Islet of Langerhans (tissue), 1 donor: ENCODE measurements around the gene TYROBP.
"Not testable (repeated sequence)": the region's sequence is repeated elsewhere in the genome, so short reads cannot be mapped to it uniquely, and the experiment has no call there.

Experiments
- FAIRE-seq: peaks from one replicate; lab custom pipeline; 2011; peaks lifted over from hg19 to GRCh38; lab: Jason Lieb, UNC

Gene TYROBP

DNA sequence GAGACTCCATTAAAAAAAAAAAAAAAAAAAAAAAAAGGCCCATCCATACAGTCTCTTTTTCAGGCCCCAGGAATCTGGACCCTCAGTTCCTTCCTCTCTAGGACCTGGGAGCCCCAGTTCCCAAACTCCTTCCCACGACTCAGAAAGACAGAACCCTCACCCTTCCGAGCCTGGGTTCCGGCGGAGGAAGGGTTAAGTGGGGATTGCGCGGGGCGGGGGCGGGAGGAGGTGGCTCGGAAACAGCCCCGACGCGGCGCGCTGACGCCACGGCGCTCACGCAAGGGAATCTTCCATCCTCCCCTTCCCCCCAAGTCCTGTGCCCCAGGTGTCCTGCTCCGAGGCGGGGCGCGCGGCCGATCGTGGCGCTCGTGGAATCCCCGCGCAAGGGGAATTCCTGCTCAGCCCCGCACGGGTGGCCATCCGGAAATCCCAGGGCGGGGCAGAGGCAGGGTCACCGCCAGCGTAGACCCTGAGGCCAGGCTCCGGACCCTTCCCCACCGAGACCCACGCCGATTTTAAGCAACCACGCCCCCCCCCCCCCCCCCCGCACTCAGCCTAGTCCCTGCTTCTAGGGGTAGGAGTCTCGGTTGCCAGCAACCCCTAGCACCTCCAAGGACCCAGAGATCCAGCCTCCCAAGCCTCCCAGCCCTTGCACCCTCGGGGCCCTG, 8.4 kb downstream of the TYROBP start:
- FAIRE-seq, result no peak

DNA sequence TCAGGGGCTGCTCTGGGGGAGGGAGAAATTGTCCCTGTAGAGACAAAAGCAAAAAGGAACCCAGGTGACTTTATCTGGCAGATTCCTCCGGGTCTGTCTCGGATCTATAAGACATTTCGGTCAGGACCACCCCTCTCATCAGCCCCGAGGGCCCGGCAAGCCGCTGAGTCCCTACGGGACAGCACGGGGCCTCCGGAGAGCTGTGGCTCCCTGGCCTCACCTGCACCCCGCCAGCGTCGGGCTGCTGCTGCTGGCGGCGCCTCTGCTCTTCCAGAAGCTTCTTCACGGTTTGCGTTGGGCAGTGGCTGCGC, 9.6 kb downstream of the TYROBP start:
- no peak for FAIRE-seq

DNA sequence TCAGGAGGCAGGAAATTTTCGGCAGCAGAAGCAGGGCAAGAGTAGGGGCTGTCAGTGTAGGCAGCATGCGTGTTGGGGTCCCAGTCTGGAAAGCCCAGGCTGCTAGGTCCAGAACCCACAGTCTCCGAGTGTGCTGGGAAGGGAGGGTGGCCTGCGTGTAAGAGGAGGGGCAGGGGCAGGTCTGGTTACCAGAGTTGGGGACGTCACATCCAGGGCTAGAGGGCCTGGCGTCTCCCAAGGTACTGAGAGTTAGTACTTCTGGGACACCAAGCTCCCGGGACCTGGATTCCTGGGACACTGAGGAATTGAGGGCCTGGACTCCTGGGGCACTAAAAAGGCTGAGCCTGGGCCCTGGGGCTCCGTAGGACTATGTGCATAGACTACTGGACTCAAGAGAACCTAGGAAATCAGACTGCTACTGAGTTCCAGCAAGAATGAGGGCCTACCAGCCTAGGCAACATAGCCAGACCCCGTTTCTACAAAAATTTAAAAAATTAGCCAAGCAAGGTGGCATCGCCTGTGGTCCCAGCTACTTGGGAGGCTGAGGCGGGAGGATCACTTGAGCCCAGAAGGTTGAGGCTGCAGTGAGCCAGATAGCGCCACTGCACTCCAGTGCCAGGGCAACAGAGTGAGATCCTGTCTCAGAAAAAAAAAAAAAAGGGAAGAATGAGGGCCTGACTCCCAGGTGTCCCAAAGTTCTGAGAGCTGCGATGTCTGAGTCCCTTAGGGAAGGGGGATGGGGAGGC, 10.2 kb downstream of the TYROBP start:
- no peak for FAIRE-seq

DNA sequence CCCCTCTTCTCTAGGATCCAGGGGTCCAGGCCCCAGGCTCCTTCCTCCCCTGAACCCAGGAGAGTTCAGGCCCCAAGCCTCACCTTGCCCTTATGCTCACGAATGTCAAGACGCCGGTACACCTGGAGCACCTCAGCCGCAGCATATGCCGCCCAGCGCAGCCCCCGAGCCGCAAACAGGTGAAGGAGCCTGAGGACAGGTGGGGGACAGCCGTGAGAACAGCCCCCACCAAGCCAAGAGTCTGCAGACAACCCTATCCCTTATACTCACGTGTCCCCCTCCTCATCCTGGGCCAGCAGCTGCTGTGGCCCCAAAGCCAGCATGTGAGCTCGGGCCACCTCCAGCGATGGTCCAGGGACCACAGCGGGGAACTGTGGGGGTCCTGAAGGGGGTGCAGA, 11.5 kb downstream of the TYROBP start:
- FAIRE-seq, result no peak

DNA sequence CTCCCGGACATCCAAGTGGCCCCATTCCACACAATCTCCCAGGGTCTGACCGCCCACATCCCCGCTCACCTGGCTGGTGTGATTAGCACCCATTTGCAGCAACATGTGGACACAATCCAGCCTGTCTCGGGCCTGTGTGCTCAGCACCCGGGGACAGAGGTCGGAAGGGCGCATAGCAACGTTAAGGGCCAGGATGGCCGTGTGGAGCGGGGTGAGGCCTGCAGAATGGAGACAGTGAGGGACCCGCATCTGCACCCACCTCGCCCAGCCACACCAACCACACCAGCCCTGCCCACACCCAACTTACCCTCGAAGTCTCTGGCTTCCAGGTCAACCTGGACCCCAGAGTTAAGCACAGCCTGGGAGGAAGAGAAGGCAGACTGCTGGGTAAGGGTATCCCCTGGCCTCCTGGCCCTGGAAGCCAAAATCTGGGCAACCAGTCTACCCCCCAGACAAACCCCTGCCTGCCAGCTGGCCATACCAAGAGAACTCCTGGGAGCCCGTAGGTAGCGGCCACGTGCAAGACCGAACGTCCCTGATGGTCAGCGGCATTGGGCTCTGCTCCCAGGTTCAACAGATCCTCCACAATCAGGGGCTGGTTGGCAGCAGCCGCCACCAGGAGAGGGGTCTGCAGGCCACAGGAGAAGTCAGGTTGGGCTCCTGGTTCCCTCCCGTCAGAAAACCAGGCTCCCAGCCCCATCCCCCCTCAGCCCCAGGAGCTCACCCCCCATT, 12.0 kb downstream of the TYROBP start:
- FAIRE-seq, result no peak

DNA sequence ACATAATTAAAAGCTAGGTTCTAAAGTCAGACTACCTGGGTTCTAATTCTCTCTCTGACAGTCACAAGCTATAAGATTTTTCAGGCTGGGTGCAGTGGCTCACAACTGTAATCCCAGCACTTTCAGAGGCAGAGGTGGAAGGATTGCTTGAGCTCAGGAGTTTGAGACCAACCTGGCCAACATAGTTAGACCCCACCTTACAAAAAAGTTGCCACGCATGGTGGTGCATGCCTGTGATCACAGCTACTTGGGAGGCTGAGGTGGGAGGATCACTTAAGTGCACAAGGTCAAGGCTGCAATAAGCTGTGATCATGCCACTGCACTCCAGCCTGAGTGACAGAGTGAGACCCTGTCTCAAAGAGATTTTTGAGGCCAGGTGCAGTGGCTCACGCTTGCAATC, 13.8 kb downstream of the TYROBP start:
- no peak for FAIRE-seq

DNA sequence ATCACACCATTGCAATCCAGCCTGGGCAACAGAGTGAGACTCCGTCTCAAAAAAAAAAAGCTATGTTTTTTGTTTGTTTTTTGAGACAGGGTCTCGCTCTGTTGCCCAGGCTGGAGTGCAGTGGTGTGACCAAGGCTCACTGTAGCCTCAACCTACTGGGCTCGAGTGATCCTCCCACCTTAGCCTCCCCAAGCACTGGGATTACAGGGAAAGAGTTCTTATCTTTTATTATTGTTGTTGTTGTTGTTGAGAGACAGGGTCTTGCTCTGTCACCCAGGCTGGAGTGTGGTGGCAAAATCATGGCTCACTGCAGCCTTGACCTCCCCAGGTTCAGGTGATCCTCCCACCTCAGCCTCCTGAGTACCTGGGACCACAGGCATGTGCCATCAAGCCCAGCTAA, 16.3 kb downstream of the TYROBP start:
- FAIRE-seq, result not testable (repeated sequence)

DNA sequence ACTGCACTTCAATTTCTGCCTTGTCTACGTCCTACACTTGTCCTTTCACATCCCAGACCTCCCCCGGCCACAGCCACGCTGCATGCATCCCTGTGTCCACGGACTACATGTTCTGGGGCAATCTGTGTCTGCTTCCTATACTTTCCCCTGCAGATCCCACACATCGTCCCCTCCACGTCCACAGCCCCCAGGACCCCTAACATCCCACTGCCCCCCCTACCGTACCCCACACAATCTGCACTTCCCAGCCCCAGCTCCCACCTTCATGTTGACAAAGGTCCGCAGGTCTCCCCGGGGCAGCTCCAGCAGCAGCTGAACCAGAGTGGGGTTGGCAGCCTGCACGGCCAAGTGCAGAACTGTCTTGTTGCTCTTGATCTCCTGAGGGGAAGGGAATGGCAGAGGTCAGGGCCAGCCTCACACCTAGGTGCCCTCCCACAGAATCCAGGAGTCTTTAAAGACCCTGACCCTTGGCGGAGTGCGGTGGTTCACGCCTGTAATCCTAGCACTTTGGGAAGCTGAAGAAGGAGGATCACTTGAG, 17.9 kb downstream of the TYROBP start:
- no peak for FAIRE-seq

DNA sequence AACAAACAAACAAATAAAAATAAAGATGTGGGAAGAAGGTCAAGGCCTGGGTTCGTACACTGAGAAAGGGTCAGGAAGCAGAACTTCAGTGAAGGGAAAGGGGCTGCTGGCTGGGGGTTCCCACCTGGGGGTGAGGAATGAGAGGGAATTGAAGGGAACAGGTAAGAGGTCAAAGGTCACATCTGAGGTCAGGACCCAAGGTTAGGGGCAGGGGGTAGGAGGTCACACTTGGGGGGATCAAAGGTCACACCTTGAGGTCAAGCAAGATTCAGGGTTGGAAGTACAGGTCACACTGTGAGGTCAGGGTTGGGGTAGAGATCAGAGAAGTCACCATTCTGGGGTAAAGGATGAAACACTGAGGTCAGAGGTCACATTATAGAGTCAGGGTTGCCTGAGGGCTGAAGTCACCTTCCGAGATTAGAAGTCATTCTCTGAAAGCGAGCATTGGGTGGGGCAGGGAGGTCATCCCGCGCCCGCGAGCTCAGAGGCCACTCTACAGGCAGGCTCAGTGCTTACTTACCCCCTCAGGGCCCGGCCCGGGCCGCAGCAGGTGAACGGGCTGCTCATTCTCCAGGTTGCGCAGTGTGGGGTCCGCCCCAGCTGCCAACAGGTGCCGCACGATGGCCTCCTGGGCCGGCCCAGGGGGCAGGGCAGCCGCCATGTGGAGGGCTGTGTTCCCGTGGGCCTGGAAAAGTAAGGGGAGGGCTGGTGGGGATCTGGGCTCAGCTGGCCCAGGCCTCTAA, 18.6 kb downstream of the TYROBP start:
- FAIRE-seq, result no peak

DNA sequence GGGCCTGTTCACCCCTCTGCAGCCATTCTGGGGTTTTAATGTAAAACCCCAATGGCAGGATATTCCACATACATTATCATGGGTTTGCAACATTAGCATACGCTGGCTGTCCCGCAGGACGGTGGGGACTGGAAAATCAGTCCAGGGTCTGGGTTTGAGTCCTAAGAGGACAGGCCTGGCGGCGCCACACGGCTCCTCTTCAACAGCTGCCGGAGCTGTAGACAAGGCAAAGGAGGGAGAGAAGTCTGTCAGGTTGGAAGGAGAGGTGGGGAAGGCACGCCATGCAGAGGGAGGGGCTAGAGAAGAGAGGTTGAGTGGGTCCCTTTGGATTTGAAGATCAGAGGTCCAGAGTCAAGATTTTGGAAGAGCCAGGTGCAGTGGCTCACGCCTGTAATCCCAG, 19.7 kb downstream of the TYROBP start:
- no peak for FAIRE-seq

DNA sequence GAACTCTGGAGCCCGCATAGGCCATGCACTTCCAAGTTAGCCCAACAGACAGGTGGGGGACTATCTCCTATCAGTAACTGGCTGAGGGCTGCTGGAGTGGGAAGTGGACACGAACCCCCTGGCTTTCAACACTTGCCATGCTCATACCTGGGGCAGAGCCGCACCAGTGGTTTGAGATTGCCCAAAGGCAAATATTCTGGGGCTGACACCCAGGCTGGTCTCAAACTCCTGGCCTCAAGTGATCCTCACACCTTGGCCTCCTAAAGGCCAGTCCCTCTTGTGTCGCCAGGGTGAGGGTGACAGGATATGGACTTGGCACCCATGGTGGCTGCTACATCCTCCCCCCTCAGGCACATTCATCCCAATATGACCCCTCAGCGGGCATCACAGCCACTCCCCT, 20.9 kb downstream of the TYROBP start:
- no peak for FAIRE-seq

DNA sequence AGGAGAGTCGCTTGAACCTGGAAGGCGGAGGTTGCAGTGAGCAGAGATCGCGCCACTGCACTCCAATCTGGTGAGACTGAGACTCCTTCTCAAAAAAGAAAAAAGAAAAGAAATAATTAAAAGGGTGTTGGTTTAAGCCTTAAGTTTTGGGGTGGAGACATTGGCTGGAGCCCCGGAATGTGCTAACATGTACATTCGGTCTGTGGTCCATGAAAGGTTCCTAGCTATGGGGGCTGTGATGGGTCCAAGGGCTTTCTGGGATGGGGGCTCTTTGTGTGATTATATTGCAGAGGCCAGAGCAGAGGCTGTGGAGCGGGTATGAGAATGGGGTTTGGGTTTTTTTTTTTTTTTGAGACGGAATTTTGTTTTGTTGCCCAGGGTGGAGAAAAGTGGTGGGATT, 22.2 kb downstream of the TYROBP start:
- FAIRE-seq, result no peak

DNA sequence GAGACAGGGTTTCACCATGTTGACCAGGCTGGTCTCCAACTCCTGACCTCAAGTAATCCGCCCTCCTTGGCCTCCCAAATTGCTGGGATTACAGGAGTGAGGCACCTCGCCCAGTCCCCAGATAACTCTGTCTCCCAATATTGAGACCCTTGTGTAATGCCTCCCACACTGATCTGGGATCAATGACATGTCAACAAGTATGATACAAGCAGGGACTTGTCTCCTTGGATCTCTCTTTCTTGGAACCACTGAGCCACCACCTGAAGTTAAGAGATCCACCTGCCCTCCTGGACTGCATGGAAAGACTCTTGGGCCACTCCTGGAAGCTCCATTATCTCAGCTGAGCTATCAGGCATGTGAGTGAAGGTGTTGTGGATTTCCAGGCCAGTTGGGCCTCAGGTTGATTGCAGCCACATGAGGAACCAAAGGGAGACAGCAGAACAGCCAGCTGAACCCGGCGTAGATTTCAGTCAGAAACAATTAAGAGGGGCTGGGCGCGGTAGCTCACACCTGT, 22.8 kb downstream of the TYROBP start:
- FAIRE-seq, result no peak

DNA sequence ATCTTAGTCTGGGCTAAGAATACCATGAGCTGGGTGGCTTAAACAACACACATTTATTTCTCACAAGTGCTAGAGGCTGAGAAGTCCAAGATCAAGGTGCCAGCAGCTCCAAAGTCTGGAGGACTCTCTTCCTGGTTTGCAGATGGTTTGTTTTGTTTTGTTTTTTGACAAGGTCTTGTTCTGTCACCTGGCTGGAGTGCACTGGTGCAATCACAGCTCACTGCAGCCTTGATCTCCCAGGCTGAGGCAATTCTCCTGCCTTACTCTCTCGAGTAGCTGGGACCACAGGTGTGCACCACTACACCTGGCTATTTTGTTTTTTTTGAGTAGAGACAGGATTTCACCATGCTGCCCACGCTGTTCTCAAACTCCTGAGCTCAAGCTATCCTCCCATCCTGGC, 24.2 kb downstream of the TYROBP start:
- no peak for FAIRE-seq

DNA sequence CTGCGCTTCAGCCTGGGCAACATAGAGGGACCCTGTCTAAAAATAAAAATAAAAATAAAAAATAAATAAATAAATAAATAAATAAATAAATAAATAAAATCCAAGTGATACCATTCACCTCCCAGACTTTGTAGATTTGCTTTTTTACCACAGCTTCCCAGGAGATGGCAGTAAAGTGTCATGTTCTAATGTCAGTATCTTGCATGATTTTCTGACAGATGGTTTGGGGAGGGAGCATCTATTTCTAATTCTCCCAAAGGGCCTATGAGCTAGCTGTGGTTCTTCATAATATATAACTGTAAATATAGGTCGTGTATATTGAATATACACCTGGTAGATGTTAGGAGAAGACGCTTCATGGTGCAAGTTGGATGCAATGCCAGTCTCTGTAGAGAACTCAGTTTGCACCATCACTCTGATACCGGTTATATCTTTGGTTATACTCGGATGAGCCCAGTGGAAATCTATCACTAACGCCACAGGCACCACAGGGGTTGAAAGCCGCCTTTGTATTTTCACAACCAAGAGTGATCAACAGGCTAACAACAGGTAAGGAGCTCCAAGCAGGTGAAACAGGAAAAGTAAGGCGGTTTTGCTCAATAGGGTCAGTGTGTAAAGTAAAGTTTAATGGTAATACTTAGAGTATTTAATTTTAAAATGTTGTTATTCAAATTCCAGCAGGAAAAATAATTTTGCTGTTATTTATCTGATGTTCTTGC, 25.8 kb downstream of the TYROBP start:
- FAIRE-seq, result peak; percentile 100

DNA sequence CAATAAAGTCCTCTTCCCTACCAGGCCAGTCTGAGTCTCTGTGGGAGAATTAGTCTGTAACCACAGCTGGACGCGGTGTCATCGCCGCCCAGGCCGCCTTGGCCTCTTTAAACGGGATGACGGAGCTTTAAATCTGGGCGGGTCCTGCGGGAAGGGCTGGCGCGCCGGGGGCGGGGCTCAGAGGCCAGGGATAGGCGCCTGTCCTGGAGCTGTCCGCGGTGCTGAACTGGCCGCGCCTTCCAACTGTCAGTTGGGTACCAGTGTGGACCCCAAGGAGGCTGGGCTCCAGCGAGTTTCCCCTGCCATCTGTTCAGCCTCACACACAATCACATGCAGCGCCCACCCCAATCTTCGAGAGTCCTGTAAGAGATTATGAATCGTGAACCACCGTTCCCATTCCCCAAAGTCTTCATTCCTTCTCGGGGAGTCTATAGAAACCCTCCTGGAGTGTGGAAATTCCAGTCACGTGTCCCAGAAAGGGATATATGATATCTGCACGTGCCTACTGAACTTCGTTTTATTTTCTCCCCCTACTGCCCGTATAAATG, 28.3 kb downstream of the TYROBP start:
- FAIRE-seq, result no peak

DNA sequence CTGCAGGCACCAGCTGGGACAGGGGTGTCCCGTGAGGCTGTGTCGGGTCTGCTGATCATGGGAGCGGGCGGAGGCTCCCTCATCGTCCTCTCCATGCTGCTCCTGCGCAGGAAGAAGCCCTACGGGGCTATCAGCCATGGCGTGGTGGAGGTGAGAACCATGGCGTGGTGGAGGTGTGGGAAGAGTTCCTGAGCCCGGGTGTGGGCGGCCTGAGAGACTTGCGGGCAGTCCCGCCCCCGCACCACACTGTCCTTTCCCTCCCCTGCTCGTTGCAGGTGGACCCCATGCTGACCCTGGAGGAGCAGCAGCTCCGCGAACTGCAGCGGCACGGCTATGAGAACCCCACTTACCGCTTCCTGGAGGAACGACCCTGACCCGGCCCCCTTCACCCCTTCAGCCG, 29.0 kb downstream of the TYROBP start:
- FAIRE-seq, result no peak

DNA sequence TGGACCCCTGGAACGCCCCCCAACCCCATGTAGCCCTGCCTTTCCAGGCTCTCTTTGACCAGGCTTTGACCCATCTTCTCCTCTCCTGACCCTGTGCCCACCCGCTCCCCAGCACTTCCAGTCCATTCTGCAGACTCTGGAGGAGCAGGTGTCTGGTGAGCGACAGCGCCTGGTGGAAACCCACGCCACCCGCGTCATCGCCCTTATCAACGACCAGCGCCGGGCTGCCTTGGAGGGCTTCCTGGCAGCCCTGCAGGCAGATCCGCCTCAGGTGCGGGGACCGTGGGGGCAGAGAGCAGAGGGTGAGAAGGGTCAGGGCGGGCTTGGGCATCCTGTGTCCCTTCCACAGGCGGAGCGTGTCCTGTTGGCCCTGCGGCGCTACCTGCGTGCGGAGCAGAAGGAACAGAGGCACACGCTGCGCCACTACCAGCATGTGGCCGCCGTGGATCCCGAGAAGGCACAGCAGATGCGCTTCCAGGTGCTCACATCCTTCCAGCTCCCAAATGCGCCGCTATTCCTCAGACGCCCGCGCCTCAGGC, 33.6 kb downstream of the TYROBP start:
- FAIRE-seq, result no peak

DNA sequence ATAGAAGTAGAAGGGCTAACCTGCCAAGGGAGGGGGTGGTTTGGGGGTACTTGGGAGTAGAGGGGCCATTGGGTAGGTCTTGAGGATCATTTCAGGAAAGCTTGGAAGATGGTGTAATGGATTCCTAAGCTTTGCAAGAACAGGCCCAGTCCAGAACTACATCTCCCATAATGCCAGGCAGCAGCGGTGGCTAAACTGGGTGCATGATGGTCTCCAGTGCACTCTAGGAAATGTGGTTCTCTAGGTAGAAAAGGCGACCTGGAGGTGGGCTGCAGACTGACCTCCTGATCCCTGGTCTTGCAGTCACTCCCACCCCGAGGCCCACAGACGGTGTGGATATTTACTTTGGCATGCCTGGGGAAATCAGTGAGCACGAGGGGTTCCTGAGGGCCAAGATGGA, 35.9 kb downstream of the TYROBP start:
- FAIRE-seq, result no peak

DNA sequence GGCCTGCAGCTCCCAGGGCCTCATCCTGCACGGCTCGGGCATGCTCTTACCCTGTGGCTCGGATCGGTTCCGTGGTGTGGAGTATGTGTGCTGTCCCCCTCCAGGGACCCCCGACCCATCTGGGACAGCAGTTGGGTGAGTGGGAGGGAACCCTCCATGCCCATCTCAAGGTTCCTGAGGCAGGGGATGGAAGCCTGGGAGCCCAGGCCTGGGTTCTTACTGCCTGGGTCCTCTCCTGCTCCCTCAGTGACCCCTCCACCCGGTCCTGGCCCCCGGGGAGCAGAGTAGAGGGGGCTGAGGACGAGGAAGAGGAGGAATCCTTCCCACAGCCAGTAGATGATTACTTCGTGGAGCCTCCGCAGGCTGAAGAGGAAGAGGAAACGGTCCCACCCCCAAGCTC, 36.5 kb downstream of the TYROBP start:
- FAIRE-seq, result no peak

DNA sequence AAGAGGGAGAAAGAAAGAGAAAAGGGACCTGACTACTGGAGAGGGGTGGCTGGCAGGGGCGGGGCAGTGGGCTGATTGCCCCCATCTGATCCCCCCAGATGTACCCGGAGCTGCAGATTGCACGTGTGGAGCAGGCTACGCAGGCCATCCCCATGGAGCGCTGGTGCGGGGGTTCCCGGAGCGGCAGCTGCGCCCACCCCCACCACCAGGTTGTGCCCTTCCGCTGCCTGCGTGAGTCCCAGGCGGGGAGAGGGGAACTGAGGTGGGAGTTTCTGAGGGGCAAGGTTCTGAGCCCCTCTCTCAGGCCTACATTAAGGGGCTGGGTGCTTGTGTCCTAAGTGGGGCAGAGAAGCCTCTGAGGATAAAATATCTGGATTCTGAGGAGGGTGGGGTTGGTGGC, 37.3 kb downstream of the TYROBP start:
- FAIRE-seq, result no peak
